Endothelial cell of umbilical vein (primary cell): ENCODE results near the gene ANGEL1. TPM values are rescaled to one million over a fixed set of nuclear protein-coding genes. Genes with fewer than 3 reads are reported as not detected.

Source experiments
- BruUV-seq: library from RNA; stranded (reverse); fragments of 400-500 nt; replicated peaks from 2 replicates; lab custom pipeline; 2021; lab: Mats Ljungman, UMichigan
- CTCF ChIA-PET: fragments of 300-600, 350-600 bp; sonication (Branson Sonifier 250); formaldehyde crosslinking; loops from one replicate; lab custom pipeline; 2021; ENCODE audit warnings: antibody characterized with exemption, inconsistent platforms; lab: Charles Lee
- POLR2A ChIA-PET: fragments of 300-600, 350-600 bp; sonication (Branson Sonifier 250); formaldehyde crosslinking; loops from one replicate; lab custom pipeline; 2021; ENCODE audit warnings: antibody characterized with exemption, inconsistent platforms; lab: Charles Lee
- DNase-seq: peaks from one replicate; pipeline ENCODE4 v3.0.0-alpha.2; 2011; ENCODE audit warnings: low read depth, low spot score
- FAIRE-seq: peaks from 2 replicates; lab custom pipeline; 2011; peaks lifted over from hg19 to GRCh38; lab: Jason Lieb, UNC
- H2AFZ ChIP-seq: 2 replicates; pipeline ENCODE4 v1.6.0; 2012; ENCODE audit warnings: low read depth, low read length, control low read depth, inconsistent platforms
- H3K27ac ChIP-seq: 2 replicates; pipeline ENCODE4 v1.5.1; 2011; ENCODE audit warnings: low read depth, mild to moderate bottlenecking, control low read depth, low read length, moderate library complexity; ENCODE audit not compliant: insufficient read depth
- H3K27me3 ChIP-seq, 2 experiments: 2 replicates each; pipeline versions ENCODE4 v1.6.0 to v1.6.1; 2011; ENCODE audit warnings: low read length in 2 of 2, mixed read lengths in 1 of 2; ENCODE audit not compliant: control insufficient read depth in 2 of 2, insufficient read depth in 2 of 2
- H3K36me3 ChIP-seq, 2 experiments: 2 replicates in 1 of 2; 3 replicates in 1 of 2; pipeline ENCODE4 v1.5.1; 2011; ENCODE audit warnings: low read length in 2 of 2, mild to moderate bottlenecking in 1 of 2, moderate library complexity in 1 of 2; ENCODE audit not compliant: control insufficient read depth in 2 of 2, insufficient read depth in 2 of 2; ENCODE audit errors: extremely low read depth in 1 of 2
- H3K4me1 ChIP-seq: 3 replicates; pipeline ENCODE4 v1.5.1; 2011; ENCODE audit warnings: mild to moderate bottlenecking, low read length; ENCODE audit not compliant: control insufficient read depth, insufficient read depth; ENCODE audit errors: extremely low read depth
- H3K4me2 ChIP-seq: 2 replicates; pipeline ENCODE4 v1.6.1; 2011; ENCODE audit warnings: low read length, control low read depth, mixed read lengths; ENCODE audit not compliant: insufficient read depth
- H3K4me3 ChIP-seq, 3 experiments: fragments of 200-600 bp in 1 of 3; sonication (generic), shearing (Covaris generic) in 1 of 3; replicated peaks in 1 of 3; 2 replicates each; pipeline ENCODE4 v1.5.1; 2011 to 2016; ENCODE audit warnings: control low read depth in 3 of 3, low read length in 3 of 3, mild to moderate bottlenecking in 2 of 3, inconsistent platforms in 1 of 3, low read depth in 1 of 3, moderate library complexity in 1 of 3; ENCODE audit not compliant: insufficient read depth in 1 of 3
- H3K79me2 ChIP-seq: 2 replicates; pipeline ENCODE4 v1.6.0; 2012; ENCODE audit warnings: low read length, inconsistent platforms; ENCODE audit not compliant: control insufficient read depth, insufficient read depth
- H3K9ac ChIP-seq: replicated peaks from 2 replicates; pipeline ENCODE3; 2011; ENCODE audit warnings: low read length, control low read depth; ENCODE audit not compliant: insufficient read depth; ENCODE audit errors: extremely low read depth
- H3K9me1 ChIP-seq: replicated peaks from 3 replicates; pipeline ENCODE4 v1.6.0; 2011; ENCODE audit warnings: mild to moderate bottlenecking, low read length; ENCODE audit not compliant: control insufficient read depth, insufficient read depth; ENCODE audit errors: extremely low read depth
- H3K9me3 ChIP-seq: replicated peaks from 2 replicates; pipeline ENCODE4 v1.5.1; 2012; ENCODE audit warnings: low read length, inconsistent platforms; ENCODE audit not compliant: control insufficient read depth, insufficient read depth
- H4K20me1 ChIP-seq: replicated peaks from 2 replicates; pipeline ENCODE3; 2011; ENCODE audit warnings: mild to moderate bottlenecking, low read length; ENCODE audit not compliant: control insufficient read depth, insufficient read depth; ENCODE audit errors: extremely low read depth
- CTCF ChIP-seq, 2 donors: IDR thresholded peaks; 1 replicate in 1 of 2; 2 replicates in 1 of 2; pipeline ENCODE4 v1.5.1; 2011; ENCODE audit warnings: low read length in 2 of 2, mild to moderate bottlenecking in 2 of 2, moderate library complexity in 2 of 2, control low read depth in 1 of 2, inconsistent platforms in 1 of 2, low read depth in 1 of 2; ENCODE audit not compliant: insufficient read depth in 1 of 2; ENCODE audit errors: extremely low read depth in 1 of 2
- EZH2 ChIP-seq: IDR thresholded peaks from 2 replicates; pipeline ENCODE4 v1.6.1; 2012; ENCODE audit warnings: borderline replicate concordance, low read depth, mild to moderate bottlenecking, moderate library complexity, low read length, inconsistent platforms; ENCODE audit not compliant: severe bottlenecking
- FOS ChIP-seq: IDR thresholded peaks from 2 replicates; pipeline ENCODE4 v1.6.1; 2011; ENCODE audit warnings: mild to moderate bottlenecking, low read length, moderate library complexity, borderline replicate concordance; ENCODE audit not compliant: insufficient read depth
- GATA2 ChIP-seq: IDR thresholded peaks from 2 replicates; pipeline ENCODE4 v1.7.0; 2011; ENCODE audit warnings: low read depth, mild to moderate bottlenecking, moderate library complexity, mixed read lengths, low read length; ENCODE audit not compliant: insufficient read length, insufficient read depth
- JUN ChIP-seq: IDR thresholded peaks from 2 replicates; pipeline ENCODE4 v1.6.1; 2011; ENCODE audit warnings: borderline replicate concordance, low read depth; ENCODE audit not compliant: insufficient read length, insufficient read depth
- MAX ChIP-seq: IDR thresholded peaks from 2 replicates; pipeline ENCODE4 v1.6.1; 2011; ENCODE audit not compliant: insufficient read depth, insufficient read length
- MYC ChIP-seq: IDR thresholded peaks from one replicate; pipeline ENCODE4 v1.6.1; 2011; ENCODE audit warnings: mild to moderate bottlenecking, low read depth, low read length
- POLR2A ChIP-seq: IDR thresholded peaks from 2 replicates; pipeline ENCODE4 v1.6.1; 2012; ENCODE audit warnings: low read depth, mild to moderate bottlenecking, control low read depth, low read length
- POLR2AphosphoS5 ChIP-seq: IDR thresholded peaks from 2 replicates; pipeline ENCODE4 v1.6.1; 2012; ENCODE audit warnings: low read depth, mild to moderate bottlenecking, control low read depth, low read length, moderate library complexity; ENCODE audit not compliant: insufficient read depth
- dilution Hi-C: fragments of 300-500 bp; cut with MboI; formaldehyde crosslinking; loops from one replicate; pipeline ENCODE4 v1.15.0; 2019; ENCODE audit warnings: low sequenced_read_pairs; ENCODE audit not compliant: extremely low pct_ligation_motif_present
- intact Hi-C: fragments of 100-400 bp; cut with micrococcal nuclease; formaldehyde crosslinking; loops from one replicate; pipeline ENCODE4 v1.10.0; 2022
- polyA plus RNA-seq, 4 experiments: library from polyadenylated mRNA; depleted of rRNA in 3 of 4; stranded (reverse) in 3 of 4; unstranded in 1 of 4; fragments of >200 nt; gene quantifications; 2 replicates each; pipeline versions ENCODE4 v1.2.1 to v1.2.3, GENCODE V29; 2011 to 2012; ENCODE audit warnings: missing spikeins in 1 of 4
- total RNA-seq: library from RNA; stranded (reverse); gene quantifications from 2 replicates; pipeline ENCODE4 v1.2.3, GENCODE V29; 2021

Gene ANGEL1
- total and polyA plus RNA-seq, 2 donors (not counting 3 experiments of a cell fraction or from before 2014, with no cell fraction given): 14.8 to 22.0 TPM

GRCh38 chr14:76846331-76847047 lies 33.8 kb upstream of the ANGEL1 start:
- H3K9ac ChIP-seq: no peak overlapping the region
- DNase-seq (no peak), FAIRE-seq (no peak)
- H3K27ac ChIP-seq: no peak overlapping the region
- TF ChIP-seq EZH2 (no peak), CTCF (IDR thresholded peaks at IDR 0.05; ENCODE audit: extremely low read depth in 1 of 2, insufficient read depth in 1 of 2, low read depth in 1 of 2, low read length in 2 of 2) (no peak), MYC (no peak)
- H3K4me1 ChIP-seq: peaks cover 2% of the 10 kb centered on the region
- H4K20me1 ChIP-seq: no peaks in the 10 kb centered on the region
- H3K36me3 ChIP-seq: no peaks in the 10 kb centered on the region
- H2AFZ ChIP-seq: no peak overlapping the region
- H3K27me3 ChIP-seq: no peaks in the 10 kb centered on the region
- no peaks in the 10 kb centered on the region for H3K9me3 ChIP-seq
- no peak overlapping the region for H3K4me3 ChIP-seq
- no peaks in the 10 kb centered on the region for H3K79me2 ChIP-seq
- H3K4me2 ChIP-seq: no peak overlapping the region
- intact Hi-C loops (no loop called here), dilution Hi-C loops (no loop called here)
- CTCF ChIA-PET: interaction anchor here (0.8 kb wide), 1 partner anchor 36 kb away, joined by 3 read pairs; no protein-coding TSS in a partner anchor
- BruUV-seq: no TSS peak
- H3K9me1 ChIP-seq: no peaks in the 10 kb centered on the region
- POLR2A ChIA-PET: no interaction called here

- Histone ChIP-seq H3K9me1 (no peaks in the 10 kb centered on the region), H3K4me3 (no peak overlapping the region), H3K4me1 (peaks cover 2% of the 10 kb centered on the region), H3K27me3 (peaks cover 0 to 5% of the 10 kb centered on the region in 2 experiments), H3K27ac (no peak overlapping the region), H3K79me2 (no peaks in the 10 kb centered on the region), H3K4me2 (no peak overlapping the region), H2AFZ (peak overlapping the region; percentile 0), H3K36me3 (no peaks in the 10 kb centered on the region), H3K9me3 (no peaks in the 10 kb centered on the region), H3K9ac (no peak overlapping the region), H4K20me1 (no peaks in the 10 kb centered on the region)
- intact Hi-C loops: loop anchor here (1.0 kb wide), 1 partner anchor 32 kb away; the partner anchor contains the start of gene ANGEL1
- CTCF ChIA-PET: no interaction called here
- FAIRE-seq (peak; percentile 91), DNase-seq (peak; percentile 78)
- POLR2A ChIA-PET: no interaction called here
- dilution Hi-C loops: no loop called here
- TF ChIP-seq MYC (peak; percentile 79), JUN (peak; percentile 30), CTCF (IDR thresholded peaks at IDR 0.05; ENCODE audit: extremely low read depth in 1 of 2, insufficient read depth in 1 of 2, low read depth in 1 of 2, low read length in 2 of 2) (peak; percentile 24 to 46), EZH2 (no peak), POLR2A (no peak), FOS (no peak), POLR2AphosphoS5 (peak; percentile 37), GATA2 (no peak), MAX (peak; percentile 83)
- no TSS peak for BruUV-seq
Observed at GRCh38 chr14:76844223-76844622, 31.5 kb upstream of the ANGEL1 start.
